KBM-7 (cell line): ENCODE measurements around the gene MARCHF10.
"Not testable (repeated sequence)": the region's sequence is repeated elsewhere in the genome, so short reads cannot be mapped to it uniquely, and the experiment has no call there.

Source experiments
- DNase-seq: peaks from one replicate; pipeline ENCODE4 v3.0.0-alpha.2; 2015
- in situ Hi-C: fragments of 300-500 bp; cut with MboI; formaldehyde crosslinking; loops from 2 replicates; pipeline ENCODE4 v1.14.3; 2020; ENCODE audit warnings: low sequenced_read_pairs, low pct_unique_long_range_greater_than_20kb, mixed read lengths

MARCHF10 gene

GRCh38 chr17:62807812-62808575, at the start of gene MARCHF10:
Gene MARCHF10, minus strand, starts transcription at chr17:62808314. Its CDS starts 6,579 bp downstream, at chr17:62801735.
- in situ Hi-C loops: no loop called here

DNA sequence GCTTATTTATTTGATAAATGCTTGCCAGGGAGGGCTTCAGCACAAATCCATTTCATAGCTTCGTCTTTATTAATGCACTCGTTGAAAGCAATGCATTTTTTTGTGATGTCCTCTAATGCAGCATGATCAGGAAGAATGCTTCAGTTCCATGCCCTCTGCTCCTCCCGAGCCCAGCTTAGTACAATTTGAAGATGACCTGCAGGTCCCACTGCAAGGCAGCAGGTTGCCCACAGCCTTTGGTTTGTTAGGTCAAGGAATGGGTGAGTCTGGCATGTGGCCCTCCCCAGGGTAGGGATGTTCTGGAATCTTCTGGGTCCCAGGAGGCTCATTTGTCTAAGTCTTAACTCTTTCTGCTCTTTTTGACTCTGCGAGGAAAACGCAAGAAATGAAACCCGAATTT, 49.4 kb upstream of the MARCHF10 start:
- DNase-seq: no peak
- in situ Hi-C loops: no loop called here

More at GRCh38 chr17:62807812-62808575, at the start of gene MARCHF10:
- no peak for DNase-seq

- in situ Hi-C loops: no loop called here
- no peak for DNase-seq
Observed at GRCh38 chr17:62856594-62856993, 48.5 kb upstream of the MARCHF10 start.

DNA sequence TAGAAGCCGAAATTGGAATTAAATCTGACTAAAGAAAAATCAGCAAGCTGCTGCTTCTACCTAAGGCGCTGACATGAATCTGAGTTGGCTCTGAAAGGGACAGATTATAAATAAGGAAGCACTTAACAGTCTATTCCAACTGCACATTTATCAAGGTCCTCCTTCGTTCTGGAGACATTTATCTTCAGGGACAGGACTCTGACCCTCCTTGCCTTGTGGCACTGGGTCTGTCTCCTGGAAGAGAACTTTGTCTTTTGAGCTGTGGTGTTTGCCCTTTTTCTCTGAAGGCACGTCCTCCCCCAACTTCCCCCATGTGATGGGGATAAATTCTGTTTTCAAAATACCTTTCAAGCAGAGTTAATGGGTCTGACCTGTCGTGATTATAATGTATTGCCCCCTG, 47.0 kb upstream of the MARCHF10 start:
- DNase-seq: no peak
- in situ Hi-C loops: no loop called here

GRCh38 chr17:62854098-62854680, 46.1 kb upstream of the MARCHF10 start:
- in situ Hi-C loops: no loop called here
- no peak for DNase-seq

GRCh38 chr17:62852195-62852594, 44.1 kb upstream of the MARCHF10 start:
- in situ Hi-C loops: no loop called here

GRCh38 chr17:62849591-62850415, 41.7 kb upstream of the MARCHF10 start:
- in situ Hi-C loops: not testable (repeated sequence)

More at GRCh38 chr17:62852195-62852594, 44.1 kb upstream of the MARCHF10 start:
- DNase-seq: no peak

DNA sequence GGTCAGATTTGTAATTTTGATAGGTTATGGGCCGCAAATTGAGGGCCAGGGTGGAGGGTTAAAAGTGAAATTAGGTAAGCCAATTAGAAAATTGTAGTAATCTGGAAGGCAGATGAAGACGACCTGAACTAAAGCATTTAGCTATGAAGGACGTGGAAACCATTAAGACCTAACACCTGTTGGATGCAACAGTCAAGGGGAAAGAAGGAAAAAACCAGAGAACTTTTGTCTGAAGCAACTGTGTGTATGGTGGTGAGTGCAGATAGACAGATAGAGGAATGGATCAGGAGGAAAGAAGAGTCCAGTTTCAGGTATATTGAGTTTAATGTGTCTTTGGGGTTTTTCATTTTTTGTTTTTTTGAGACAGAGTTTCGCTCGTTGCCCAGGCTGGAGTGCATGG, 40.2 kb upstream of the MARCHF10 start:
- DNase-seq: no peak
- in situ Hi-C loops: no loop called here

More at GRCh38 chr17:62849591-62850415, 41.7 kb upstream of the MARCHF10 start:
- DNase-seq: not testable (repeated sequence)

- DNase-seq: no peak
- in situ Hi-C loops: no loop called here
Observed at GRCh38 chr17:62847426-62847825, 39.3 kb upstream of the MARCHF10 start.

DNA sequence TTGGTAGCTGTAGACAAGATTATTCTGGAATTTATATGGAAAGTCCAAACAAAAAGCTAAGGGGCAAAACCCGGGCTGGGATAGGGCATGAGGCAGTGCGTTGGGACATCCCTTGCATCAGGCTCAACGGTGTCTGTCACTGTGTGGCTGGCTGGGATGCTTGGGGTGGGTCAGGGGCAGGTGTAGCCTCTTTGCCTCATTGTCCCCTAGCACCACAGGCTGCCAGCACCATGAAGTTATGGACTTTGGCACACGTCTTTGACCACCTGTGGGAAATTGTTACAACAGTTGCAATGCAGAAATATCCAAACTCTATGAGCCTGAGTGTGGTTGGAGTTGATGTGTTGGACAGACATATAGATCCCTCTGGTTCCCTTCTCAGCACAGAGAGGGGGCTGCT, 32.8 kb upstream of the MARCHF10 start:
- no peak for DNase-seq
- in situ Hi-C loops: no loop called here

DNA sequence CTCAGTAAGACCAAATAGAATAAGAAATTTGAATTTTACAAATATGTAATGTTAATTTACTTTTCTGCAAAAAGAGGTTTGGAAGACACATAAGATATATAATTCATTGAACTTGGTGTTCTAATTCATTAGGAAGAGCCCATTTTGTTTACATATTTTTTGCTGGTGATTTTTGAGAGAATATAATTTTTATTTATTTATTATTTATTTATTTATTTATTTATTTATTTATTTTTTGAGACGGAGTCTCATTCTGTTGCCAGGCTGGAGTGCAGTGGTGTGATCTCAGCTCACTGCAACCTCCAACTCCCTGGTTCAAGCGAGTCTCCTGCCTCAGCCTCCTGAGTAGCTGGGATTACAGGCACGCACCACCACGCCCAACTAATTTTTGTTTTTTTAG, 25.7 kb upstream of the MARCHF10 start:
- in situ Hi-C loops, DNase-seq: not testable (repeated sequence)

DNA sequence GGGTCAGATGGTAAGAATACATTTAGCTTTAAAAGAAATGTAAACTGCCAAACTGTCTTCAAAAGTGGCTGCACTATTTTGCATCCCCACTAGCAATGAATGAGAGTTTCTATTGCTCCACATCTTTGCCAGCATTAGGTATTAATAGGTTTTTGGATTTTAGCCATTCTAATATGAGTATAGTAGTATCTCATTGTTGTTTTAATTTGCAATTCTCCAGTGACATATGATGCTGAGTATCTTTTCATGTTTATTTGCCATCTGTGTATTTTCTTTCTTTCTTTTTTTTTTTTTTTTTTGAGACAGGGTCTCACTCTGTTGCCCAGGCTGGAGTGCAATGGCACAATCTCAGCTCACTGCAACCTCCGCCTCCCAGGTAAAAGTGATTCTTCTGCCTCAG, 24.3 kb upstream of the MARCHF10 start:
- in situ Hi-C loops: no loop called here
- DNase-seq: no peak

GRCh38 chr17:62831066-62831465, 23.0 kb upstream of the MARCHF10 start:
- in situ Hi-C loops: not testable (repeated sequence)
- peak; percentile 20 for DNase-seq

GRCh38 chr17:62827746-62828485, 19.8 kb upstream of the MARCHF10 start:
- DNase-seq: peak; percentile 70
- in situ Hi-C loops: no loop called here

GRCh38 chr17:62826956-62827355, 18.8 kb upstream of the MARCHF10 start:
- in situ Hi-C loops: no loop called here
- DNase-seq: no peak

DNA sequence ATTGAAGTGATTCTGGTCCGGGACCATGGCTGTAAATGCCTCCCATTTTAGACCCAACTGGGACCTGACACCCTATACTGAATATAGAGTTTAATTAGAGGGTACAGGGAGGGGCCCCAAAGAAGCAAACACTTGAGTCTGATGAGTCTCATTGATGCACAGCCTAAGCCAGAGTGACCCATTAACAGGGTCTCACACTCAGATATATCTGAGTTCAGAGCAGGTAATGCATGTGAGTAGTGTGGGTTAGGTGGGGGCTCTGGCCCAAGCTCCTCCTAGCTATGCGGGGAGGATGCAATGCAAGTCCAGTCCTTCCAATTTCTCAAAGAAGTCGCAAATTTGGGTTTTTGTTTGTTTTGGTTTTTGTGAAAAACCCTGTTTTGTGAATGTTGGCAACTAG, 17.1 kb upstream of the MARCHF10 start:
- in situ Hi-C loops: no loop called here

DNA sequence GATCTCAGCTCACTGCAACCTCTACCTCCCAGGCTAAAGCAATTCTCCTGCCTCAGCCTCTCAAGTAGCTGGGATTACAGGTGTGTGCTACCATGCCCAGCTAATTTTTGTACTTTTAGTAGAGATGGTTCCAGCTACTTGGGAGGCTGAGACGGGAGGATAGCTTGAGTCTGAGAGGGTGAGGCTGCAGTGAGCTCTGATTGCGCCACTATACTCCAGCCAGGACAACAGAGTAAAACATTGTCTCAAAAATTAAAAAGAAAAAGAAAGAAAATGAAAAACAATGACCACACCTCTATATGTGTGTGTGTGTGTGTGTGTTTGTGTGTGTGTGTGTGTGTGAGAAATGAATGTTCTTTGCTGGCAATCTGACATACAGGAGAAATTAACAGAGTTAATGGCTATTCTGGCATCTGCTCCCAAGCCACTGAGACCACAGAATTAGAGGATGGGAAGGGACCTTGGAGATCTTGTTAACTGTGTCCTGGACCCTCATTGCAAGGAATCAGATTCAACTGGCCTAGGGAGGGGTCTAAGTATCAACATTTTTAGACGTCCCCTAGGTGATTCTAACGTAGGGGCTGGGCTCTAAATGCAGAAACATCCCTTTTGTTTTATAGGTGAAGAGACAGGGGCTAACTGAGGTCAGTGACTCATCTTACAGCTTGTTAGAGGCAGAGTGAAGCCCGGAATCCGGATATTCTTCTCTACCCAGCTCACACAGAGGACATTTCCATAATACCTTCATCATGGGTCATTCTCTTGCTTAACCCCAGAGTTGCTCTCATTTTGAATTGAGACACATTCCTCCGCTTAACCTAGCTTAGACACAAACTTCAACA, 16.4 kb upstream of the MARCHF10 start:
- DNase-seq: peak; percentile 21
- in situ Hi-C loops: no loop called here

More for the DNA sequence above, 17.1 kb upstream of the MARCHF10 start:
- no peak for DNase-seq

GRCh38 chr17:62823111-62823893, 15.2 kb upstream of the MARCHF10 start:
- no peak for DNase-seq
- in situ Hi-C loops: no loop called here
